Adrenal gland (tissue), 5 donors: ENCODE measurements around the gene SCO1.

Experiments used
- CTCF ChIP-seq, 6 experiments: fragments of 450-650 bp in 4 of 6; fragments of 200-600 bp in 2 of 6; sonication (generic) in 1 of 6; IDR thresholded peaks; 1 replicate in 5 of 6; 2 replicates in 1 of 6; pipeline versions ENCODE4 v1.5.1 to v1.8.0; 2016 to 2021; ENCODE audit warnings: antibody characterized with exemption in 6 of 6, mild to moderate bottlenecking in 2 of 6, moderate library complexity in 1 of 6
- POLR2A ChIP-seq, 2 donors: fragments of 450-650 bp; IDR thresholded peaks; one replicate each; pipeline ENCODE4 v1.6.1; 2017; ENCODE audit warnings: antibody characterized with exemption in 2 of 2, mild to moderate bottlenecking in 2 of 2, moderate library complexity in 1 of 2
- donor health status: DM: no; HTN: no; CAD: no.

- TF ChIP-seq CTCF (IDR thresholded peaks at IDR 0.05), result no peak
- no peak for TF ChIP-seq POLR2A (IDR thresholded peaks at IDR 0.05)
Measured at GRCh38 chr17:10661437-10661836, 35.9 kb downstream of the SCO1 start.
